Measurements from ENCODE around the gene SEC61G. TPM values are rescaled to one million over a fixed set of nuclear protein-coding genes. Genes with fewer than 3 reads are reported as not detected.

The SEC61G gene
- polyA plus RNA-seq, 1 of the 3 experiments (the other 2 are of a cell fraction) = 229 TPM

DNA sequence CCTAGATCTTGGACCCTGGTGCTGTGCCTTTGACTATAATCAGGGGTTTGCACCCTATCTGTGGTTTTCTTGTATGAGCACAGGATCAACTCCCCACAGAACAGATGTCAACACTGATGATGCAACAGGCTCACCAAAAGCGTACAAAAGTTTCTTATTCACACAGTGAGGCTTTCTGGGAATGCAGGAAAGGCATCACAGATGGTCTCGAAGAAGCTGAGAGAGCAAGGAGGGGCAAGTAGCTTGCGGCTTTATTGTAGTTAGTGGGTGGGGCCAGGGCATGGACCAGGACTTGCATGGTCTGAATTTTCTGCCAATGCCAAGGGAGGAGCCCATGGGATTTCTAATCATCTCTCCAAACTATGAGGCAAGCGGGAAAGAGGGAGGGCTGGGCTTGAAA, 46.2 kb downstream of the SEC61G start:
- no peak overlapping the region for H2AFZ ChIP-seq (ENCODE audit: low read depth)
- H3K27me3 ChIP-seq (ENCODE audit: insufficient read depth) = no peaks in the 10 kb centered on the region
- no peaks in the 10 kb centered on the region for H3K4me1 ChIP-seq (ENCODE audit: control insufficient read depth in 1 of 2, insufficient read depth in 2 of 2, low read depth in 1 of 2, low read length in 1 of 2)
- no peaks in the 10 kb centered on the region for H4K20me1 ChIP-seq (ENCODE audit: insufficient read depth)
- no peak overlapping the region for H3K4me2 ChIP-seq
- DNase-seq = no peak
- H3K9me2 ChIP-seq = no peaks in the 10 kb centered on the region
- no peaks in the 10 kb centered on the region for H3K9me3 ChIP-seq
- no peaks in the 10 kb centered on the region for H3K36me3 ChIP-seq (replicated peaks in 1 of 2; ENCODE audit: control insufficient read depth in 1 of 2, insufficient read depth in 2 of 2, low read length in 1 of 2)
- TF ChIP-seq, protein P1, sequence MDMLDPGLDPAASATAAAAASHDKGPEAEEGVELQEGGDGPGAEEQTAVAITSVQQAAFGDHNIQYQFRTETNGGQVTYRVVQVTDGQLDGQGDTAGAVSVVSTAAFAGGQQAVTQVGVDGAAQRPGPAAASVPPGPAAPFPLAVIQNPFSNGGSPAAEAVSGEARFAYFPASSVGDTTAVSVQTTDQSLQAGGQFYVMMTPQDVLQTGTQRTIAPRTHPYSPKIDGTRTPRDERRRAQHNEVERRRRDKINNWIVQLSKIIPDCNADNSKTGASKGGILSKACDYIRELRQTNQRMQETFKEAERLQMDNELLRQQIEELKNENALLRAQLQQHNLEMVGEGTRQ (IDR thresholded peaks at IDR 0.05; ENCODE audit: borderline replicate concordance, low read depth, low read length) = no peak
- no peak for TF ChIP-seq GATA2 (CRISPR knock-in tag; IDR thresholded peaks at IDR 0.05)
- TF ChIP-seq PBX3 (IDR thresholded peaks at IDR 0.05) = no peak
- no peak for TF ChIP-seq YY1 (IDR thresholded peaks at IDR 0.05; ENCODE audit: low read depth)
- TF ChIP-seq NRF1 (IDR thresholded peaks at IDR 0.05; ENCODE audit: low read depth, low read length) = no peak
- no peak for TF ChIP-seq TCF12 (IDR thresholded peaks at IDR 0.05)
- TF ChIP-seq, protein P2, sequence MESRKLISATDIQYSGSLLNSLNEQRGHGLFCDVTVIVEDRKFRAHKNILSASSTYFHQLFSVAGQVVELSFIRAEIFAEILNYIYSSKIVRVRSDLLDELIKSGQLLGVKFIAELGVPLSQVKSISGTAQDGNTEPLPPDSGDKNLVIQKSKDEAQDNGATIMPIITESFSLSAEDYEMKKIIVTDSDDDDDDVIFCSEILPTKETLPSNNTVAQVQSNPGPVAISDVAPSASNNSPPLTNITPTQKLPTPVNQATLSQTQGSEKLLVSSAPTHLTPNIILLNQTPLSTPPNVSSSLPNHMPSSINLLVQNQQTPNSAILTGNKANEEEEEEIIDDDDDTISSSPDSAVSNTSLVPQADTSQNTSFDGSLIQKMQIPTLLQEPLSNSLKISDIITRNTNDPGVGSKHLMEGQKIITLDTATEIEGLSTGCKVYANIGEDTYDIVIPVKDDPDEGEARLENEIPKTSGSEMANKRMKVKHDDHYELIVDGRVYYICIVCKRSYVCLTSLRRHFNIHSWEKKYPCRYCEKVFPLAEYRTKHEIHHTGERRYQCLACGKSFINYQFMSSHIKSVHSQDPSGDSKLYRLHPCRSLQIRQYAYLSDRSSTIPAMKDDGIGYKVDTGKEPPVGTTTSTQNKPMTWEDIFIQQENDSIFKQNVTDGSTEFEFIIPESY (IDR thresholded peaks at IDR 0.05; ENCODE audit: borderline replicate concordance, low read depth) = no peak
- no peak for TF ChIP-seq JUND (IDR thresholded peaks at IDR 0.05)
- TF ChIP-seq EZH2phosphoT487 (IDR thresholded peaks at IDR 0.05; ENCODE audit: borderline replicate concordance, low read depth) = no peak
- TF ChIP-seq, protein P3, sequence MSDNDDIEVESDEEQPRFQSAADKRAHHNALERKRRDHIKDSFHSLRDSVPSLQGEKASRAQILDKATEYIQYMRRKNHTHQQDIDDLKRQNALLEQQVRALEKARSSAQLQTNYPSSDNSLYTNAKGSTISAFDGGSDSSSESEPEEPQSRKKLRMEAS (IDR thresholded peaks at IDR 0.05; ENCODE audit: low read depth) = no peak
- ChIA-PET CTCF (no interaction called here), POLR2A (no interaction called here)
- no peak overlapping the region for H3K4me3 ChIP-seq (ENCODE audit: low read depth in 2 of 2, low read length in 1 of 2)
- WGBS (ENCODE audit: low lambda C conversion rate) = 35% methylated on average over 4 of the region's 4 CpGs
- no peaks in the 10 kb centered on the region for H3F3A ChIP-seq (replicated peaks; ENCODE audit: insufficient read depth)
- H3K27ac ChIP-seq (ENCODE audit: low read depth in 2 of 2, low read length in 1 of 2) = no peak overlapping the region
- H3K9ac ChIP-seq = no peak overlapping the region
- H3K79me2 ChIP-seq (ENCODE audit: insufficient read depth) = no peaks in the 10 kb centered on the region

DNA sequence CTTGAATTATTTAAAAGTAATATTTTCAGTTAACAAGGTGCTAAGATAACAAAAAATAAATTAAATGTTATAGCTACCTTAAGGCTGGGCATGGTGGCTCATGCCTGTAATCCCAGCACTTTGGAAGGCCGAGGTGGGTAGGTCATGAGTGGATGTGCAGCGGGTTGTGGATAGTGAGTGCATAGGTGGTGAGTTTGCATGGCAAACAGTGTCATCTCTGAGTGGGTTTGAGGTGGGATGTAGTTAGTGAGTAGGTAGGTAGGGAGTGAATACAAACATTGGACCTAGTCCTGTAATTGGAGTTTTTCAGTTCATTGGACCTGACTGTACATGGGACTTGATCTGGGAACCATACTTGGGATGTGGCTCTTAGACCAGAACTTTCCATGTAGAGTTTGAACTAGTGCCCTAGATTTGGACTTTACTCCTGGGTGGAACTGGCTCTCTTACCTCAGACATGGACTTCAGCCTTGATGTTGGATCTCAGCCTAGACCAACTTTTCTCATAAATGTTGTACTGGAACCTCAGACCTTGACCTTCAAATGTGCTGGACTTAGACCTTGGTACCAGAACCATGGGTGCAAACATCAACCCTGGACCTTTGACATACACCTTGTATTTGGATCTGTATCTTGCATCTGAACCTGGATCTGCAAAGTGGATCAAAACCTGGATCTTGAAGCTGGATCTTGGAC, 47.0 kb downstream of the SEC61G start:
- Histone ChIP-seq H2AFZ (ENCODE audit: low read depth) (no peak overlapping the region), H3K9me3 (no peaks in the 10 kb centered on the region), H3K27me3 (ENCODE audit: insufficient read depth) (no peaks in the 10 kb centered on the region), H3K4me2 (no peak overlapping the region), H3K79me2 (ENCODE audit: insufficient read depth) (no peaks in the 10 kb centered on the region), H3K36me3 (replicated peaks in 1 of 2; ENCODE audit: control insufficient read depth in 1 of 2, insufficient read depth in 2 of 2, low read length in 1 of 2) (no peaks in the 10 kb centered on the region), H3K9me2 (no peaks in the 10 kb centered on the region), H4K20me1 (ENCODE audit: insufficient read depth) (no peaks in the 10 kb centered on the region), H3K4me3 (ENCODE audit: low read depth in 2 of 2, low read length in 1 of 2) (no peak overlapping the region), H3F3A (replicated peaks; ENCODE audit: insufficient read depth) (no peaks in the 10 kb centered on the region), H3K27ac (ENCODE audit: low read depth in 2 of 2, low read length in 1 of 2) (no peak overlapping the region), H3K4me1 (ENCODE audit: control insufficient read depth in 1 of 2, insufficient read depth in 2 of 2, low read depth in 1 of 2, low read length in 1 of 2) (no peaks in the 10 kb centered on the region), H3K9ac (no peak overlapping the region)
- 15% methylated on average over 2 of the region's 2 CpGs for WGBS (ENCODE audit: low lambda C conversion rate)
- CTCF ChIA-PET = no interaction called here
- POLR2A ChIA-PET = no interaction called here
- DNase-seq = no peak
- TF ChIP-seq SIN3A (IDR thresholded peaks at IDR 0.05; ENCODE audit: borderline replicate concordance, low read depth, low read length) (no peak), FOXJ3 (CRISPR knock-in tag; IDR thresholded peaks at IDR 0.05) (no peak), SMC3 (IDR thresholded peaks at IDR 0.05; ENCODE audit: low read depth, low read length) (no peak), RXRA (IDR thresholded peaks at IDR 0.05; ENCODE audit: borderline replicate concordance, low read depth) (no peak), TCF12 (IDR thresholded peaks at IDR 0.05) (no peak), TAF1 (IDR thresholded peaks at IDR 0.05; ENCODE audit: borderline replicate concordance, low read depth, low read length) (no peak), EZH2phosphoT487 (IDR thresholded peaks at IDR 0.05; ENCODE audit: borderline replicate concordance, low read depth) (no peak), ELF1 (IDR thresholded peaks at IDR 0.05) (no peak), CHD2 (IDR thresholded peaks at IDR 0.05; ENCODE audit: low read length, partially characterized antibody) (no peak), FOSL2 (IDR thresholded peaks at IDR 0.05; ENCODE audit: borderline replicate concordance, low read depth) (no peak)
- TF ChIP-seq, protein P1 (IDR thresholded peaks at IDR 0.05; ENCODE audit: borderline replicate concordance, low read depth, low read length) = no peak
- TF ChIP-seq, protein P3 (IDR thresholded peaks at IDR 0.05; ENCODE audit: low read depth) = no peak
- TF ChIP-seq, protein P2 (IDR thresholded peaks at IDR 0.05; ENCODE audit: borderline replicate concordance, low read depth) = no peak
